Mucosa of stomach (tissue), 1 donor: ENCODE measurements around the gene SAFB.
"Not testable (repeated sequence)": the region's sequence is repeated elsewhere in the genome, so short reads cannot be mapped to it uniquely, and the experiment has no call there.

ENCODE experiments used
- H3K27me3 ChIP-seq: one replicate; pipeline ENCODE4 v1.7.0; 2013; ENCODE audit warnings: mild to moderate bottlenecking, low read length; ENCODE audit not compliant: control insufficient read depth, insufficient read depth
- H3K36me3 ChIP-seq: one replicate; pipeline ENCODE4 v1.7.0; 2013; ENCODE audit warnings: low read length; ENCODE audit not compliant: control insufficient read depth, insufficient read depth
- H3K4me1 ChIP-seq: one replicate; pipeline ENCODE4 v1.7.0; 2013; ENCODE audit warnings: mild to moderate bottlenecking, low read length; ENCODE audit not compliant: control insufficient read depth, insufficient read depth
- H3K4me3 ChIP-seq: one replicate; pipeline ENCODE4 v1.7.0; 2013; ENCODE audit warnings: low read length
- H3K9ac ChIP-seq: one replicate; pipeline ENCODE4 v1.7.0; 2013; ENCODE audit warnings: mild to moderate bottlenecking, low read length, moderate library complexity
- H3K9me3 ChIP-seq: one replicate; pipeline ENCODE4 v1.7.0; 2013; ENCODE audit warnings: mild to moderate bottlenecking, low read length, moderate library complexity; ENCODE audit not compliant: control insufficient read depth
- donor health status: Pancreatic carcinoma.

SAFB gene

DNA sequence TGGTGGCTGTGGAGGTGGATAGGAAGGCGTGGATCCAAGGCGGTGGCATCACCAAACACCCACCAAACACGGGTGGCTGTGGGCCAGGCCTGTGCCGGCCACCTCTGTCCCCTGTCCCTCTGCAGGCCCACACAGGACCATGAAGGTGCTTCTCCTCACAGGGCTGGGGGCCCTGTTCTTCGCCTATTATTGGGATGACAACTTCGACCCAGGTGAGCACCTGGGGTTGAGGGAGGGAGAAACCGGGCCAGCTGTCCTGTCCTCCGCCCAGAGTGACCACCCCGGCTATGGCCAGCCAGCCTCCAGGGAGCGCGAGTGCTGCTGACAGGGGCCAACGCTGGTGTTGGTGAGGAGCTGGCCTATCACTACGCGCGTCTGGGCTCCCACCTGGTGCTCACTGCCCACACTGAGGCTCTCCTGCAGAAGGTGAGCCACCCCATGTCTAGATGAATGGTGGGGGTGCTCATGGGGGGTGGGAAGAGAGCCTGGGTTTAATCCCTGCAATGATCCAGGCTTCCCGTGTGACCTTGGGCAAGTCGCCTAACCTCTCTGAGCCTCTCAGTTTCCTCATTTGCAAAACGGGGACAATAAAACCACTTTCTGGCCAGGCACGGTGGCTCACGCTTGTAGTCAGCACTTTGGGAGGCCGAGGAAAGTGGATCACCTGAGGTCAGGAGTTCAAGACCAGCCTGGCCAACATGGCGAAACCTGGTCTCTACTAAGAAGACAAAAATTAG is 62.0 kb downstream of the SAFB start:
- Histone ChIP-seq H3K9ac (no peak overlapping the region), H3K4me3 (no peak overlapping the region), H3K27me3 (no peaks in the 10 kb centered on the region), H3K9me3 (no peaks in the 10 kb centered on the region), H3K36me3 (no peaks in the 10 kb centered on the region), H3K4me1 (peaks cover 11% of the 10 kb centered on the region)

DNA sequence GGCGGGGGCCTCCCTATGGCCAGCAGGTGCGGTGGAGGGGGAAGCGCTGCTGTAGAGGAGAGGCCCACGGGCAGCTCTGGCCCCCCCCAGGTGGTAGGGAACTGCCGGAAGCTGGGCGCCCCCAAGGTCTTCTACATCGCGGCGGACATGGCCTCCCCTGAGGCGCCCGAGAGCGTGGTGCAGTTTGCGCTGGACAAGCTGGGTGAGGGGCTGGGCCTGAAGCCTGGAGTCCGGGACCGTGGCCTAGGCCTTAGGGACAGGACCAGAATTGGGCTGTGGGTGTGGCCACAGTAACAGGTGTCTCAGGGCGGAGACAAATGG is 63.4 kb downstream of the SAFB start:
- Histone ChIP-seq H3K4me1 (peaks cover 17% of the 10 kb centered on the region), H3K4me3 (peak overlapping the region; percentile 33), H3K9me3 (no peaks in the 10 kb centered on the region), H3K36me3 (no peaks in the 10 kb centered on the region), H3K9ac (peak overlapping the region; percentile 51), H3K27me3 (no peaks in the 10 kb centered on the region)

DNA sequence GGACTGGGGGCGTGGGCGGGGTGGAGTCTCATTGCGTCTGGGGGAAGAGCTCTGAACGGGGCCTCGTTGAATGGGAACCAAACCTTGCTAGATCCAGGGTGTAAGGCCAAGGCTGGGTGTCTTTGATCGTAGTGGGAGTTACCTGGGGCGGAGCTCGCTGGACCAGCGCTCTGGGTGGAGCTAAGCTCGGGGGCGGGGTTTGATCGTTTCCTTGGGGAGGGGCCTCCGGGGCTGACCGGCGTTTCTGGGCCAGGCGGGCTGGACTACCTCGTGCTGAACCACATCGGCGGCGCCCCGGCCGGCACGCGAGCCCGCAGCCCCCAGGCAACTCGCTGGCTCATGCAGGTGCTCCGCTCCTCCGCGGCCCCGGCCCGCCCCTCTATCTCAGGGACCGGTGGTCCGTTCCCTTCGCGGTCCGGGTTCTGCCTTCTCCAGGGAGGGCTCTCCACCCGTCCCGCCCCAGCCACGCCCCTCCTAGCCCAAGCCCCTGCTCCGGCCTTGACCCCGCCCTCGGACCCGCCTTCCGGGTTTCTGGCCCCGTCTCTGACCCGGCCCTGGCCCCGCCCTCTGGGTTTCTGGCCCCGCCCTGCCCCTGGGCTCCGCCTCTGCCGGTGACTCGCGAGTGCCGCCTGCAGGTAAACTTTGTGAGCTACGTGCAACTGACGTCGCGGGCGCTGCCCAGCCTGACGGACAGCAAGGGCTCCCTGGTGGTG is 63.9 kb downstream of the SAFB start:
- Histone ChIP-seq H3K27me3 (no peaks in the 10 kb centered on the region), H3K4me3 (peak overlapping the region; percentile 33), H3K4me1 (peaks cover 18% of the 10 kb centered on the region), H3K9ac (peak overlapping the region; percentile 51), H3K9me3 (no peaks in the 10 kb centered on the region), H3K36me3 (no peaks in the 10 kb centered on the region)

DNA sequence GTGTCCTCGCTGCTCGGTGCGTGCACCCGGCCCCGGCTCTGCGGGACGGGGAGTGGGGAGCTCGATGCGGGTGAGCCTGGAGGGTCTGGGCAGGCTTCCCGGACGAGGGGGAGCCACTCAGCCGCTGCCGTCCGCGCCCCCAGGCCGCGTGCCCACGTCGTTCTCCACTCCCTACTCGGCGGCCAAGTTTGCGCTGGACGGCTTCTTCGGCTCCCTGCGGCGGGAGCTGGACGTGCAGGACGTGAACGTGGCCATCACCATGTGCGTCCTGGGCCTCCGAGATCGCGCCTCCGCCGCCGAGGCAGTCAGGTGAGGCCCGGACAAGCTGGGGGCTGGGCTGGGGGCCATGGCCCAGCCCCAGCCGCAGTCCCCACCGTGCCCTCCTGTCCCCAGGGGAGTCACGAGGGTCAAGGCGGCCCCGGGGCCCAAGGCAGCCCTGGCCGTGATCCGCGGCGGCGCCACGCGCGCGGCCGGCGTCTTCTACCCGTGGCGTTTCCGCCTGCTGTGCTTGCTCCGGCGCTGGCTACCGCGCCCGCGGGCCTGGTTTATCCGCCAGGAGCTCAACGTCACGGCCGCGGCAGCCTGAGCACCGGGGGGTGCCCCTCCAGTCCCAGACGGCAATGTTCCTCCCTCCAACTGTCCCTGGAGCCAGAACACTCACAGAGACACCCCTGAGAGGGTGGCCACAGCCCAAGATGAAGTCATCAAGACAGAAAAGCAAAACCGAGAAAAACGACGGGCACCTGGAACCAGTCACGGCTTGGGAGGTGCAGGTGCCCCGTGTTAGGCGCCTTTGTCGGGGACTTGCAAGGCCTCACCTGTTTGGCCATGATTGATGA is 64.7 kb downstream of the SAFB start:
- Histone ChIP-seq H3K9ac (no peak overlapping the region), H3K4me3 (peak overlapping the region; percentile 14), H3K4me1 (peaks cover 26% of the 10 kb centered on the region), H3K9me3 (no peaks in the 10 kb centered on the region), H3K36me3 (peaks cover 7% of the 10 kb centered on the region), H3K27me3 (no peaks in the 10 kb centered on the region)

DNA sequence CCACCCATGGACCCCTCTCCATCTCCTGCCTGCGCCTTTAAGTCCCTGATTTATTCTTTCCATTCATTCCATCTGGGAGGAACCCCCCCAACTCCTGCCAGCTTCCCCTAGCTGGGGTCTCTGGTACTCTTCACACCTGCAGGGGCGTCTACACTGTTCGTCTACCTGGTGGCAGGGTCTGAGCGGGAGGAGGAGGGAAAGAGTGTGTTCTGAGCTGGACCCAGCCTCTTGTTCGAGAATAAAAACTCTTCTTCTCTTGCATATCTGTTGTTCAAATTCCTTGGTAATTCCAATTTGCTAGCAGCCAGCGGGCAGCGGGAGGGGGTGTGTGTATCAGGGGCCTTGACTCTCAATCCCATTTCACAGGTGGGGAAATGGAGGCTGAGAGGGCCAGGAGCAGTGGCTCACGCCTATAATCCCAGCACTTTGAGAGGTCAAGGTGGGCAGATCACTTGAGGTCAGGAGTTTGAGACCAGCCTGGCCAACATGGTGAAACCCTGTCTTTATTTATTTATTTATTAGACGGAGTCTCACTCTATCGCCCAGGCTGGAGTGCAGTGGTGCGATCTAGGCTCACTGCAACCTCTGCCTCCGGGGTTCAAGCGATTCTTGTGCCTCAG is 65.5 kb downstream of the SAFB start:
- H3K4me1 ChIP-seq: peaks cover 29% of the 10 kb centered on the region
- H3K36me3 ChIP-seq, H3K9me3 ChIP-seq: not testable (repeated sequence)

DNA sequence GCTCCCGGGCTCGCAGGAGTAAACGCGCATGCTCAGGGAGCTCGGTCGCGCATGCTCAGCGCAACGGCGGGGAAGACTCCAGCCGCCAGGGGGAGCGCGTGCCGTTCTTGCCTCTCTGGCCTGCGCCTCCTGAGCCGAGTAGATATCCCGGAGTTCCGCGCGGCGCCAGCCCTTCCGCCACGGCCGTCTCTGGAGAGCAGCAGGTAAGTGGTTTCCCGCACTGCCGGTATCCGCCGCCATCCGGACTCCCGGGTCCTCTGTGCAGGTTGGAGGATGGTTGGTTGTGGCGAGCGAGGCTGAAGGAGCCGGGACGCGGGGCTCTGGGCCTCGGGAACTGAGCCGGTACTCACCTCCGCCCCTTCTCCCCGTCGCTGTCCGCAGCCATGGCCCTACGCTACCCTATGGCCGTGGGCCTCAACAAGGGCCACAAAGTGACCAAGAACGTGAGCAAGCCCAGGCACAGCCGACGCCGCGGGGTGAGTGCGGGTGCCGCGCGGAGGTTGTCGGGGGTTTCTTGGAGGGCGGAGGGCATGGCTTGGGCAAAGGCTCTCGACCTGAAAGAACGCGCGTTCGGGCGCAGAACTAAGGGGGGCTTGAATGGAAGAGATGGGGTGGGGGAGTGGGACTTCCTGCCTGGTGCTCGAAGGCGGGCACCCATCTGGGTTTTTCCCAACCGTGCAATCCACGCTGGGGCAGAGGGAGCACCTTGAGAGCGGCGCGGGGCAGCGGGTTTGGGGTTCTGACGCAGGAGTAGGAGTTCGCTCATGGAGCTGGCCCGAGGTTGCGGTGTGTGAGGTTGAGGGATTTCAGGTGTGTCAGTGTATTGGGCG is 67.5 kb downstream of the SAFB start, which contains the start of gene RPL36:
RPL36 (plus strand) TSS at position 171 of the 830 bp plus-strand sequence; CDS start at position 384, 213 bp downstream.
- no peaks in the 10 kb centered on the region for H3K27me3 ChIP-seq
- H3K4me1 ChIP-seq: peaks cover 29% of the 10 kb centered on the region
- peak within 1 kb of the TSS; percentile 97 for H3K9ac ChIP-seq
- peaks cover 12% of the 10 kb centered on the region for H3K36me3 ChIP-seq
- no peaks in the 10 kb centered on the region for H3K9me3 ChIP-seq
- peak within 1 kb of the TSS; percentile 94 for H3K4me3 ChIP-seq

More for the DNA sequence above, 65.5 kb downstream of the SAFB start:
- H3K9ac ChIP-seq, H3K4me3 ChIP-seq, H3K27me3 ChIP-seq: not testable (repeated sequence)

DNA sequence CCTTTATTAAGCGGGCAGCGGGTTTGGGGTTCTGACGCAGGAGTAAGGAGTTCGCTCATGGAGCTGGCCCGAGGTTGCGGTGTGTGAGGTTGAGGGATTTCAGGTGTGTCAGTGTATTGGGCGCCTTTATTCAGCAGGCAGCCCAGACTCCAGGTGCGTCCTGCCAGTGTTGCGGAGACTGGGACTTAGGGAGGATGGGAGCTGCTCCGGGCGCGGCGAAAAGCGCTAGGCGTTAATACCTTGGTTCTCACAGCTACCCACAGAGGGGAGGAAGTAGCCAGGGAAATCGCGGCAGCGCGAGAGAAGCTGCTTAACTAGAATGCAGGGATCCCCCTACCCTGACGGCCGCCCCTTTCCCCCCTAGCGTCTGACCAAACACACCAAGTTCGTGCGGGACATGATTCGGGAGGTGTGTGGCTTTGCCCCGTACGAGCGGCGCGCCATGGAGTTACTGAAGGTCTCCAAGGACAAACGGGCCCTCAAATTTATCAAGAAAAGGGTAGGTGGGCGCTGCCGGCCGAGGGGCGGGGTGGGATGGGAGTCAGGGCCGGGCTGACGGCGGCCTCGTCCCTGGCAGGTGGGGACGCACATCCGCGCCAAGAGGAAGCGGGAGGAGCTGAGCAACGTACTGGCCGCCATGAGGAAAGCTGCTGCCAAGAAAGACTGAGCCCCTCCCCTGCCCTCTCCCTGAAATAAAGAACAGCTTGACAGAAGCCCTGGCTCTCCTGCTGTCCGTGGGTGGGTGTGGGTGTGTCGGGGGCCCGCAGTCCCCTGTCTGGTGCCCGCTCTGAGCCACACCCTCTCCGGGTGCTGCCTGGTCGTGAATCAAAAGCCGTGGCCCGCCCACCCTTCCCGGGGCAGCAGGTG is 68.3 kb downstream of the SAFB start:
- Histone ChIP-seq H3K4me3 (peak overlapping the region; percentile 94), H3K36me3 (peaks cover 16% of the 10 kb centered on the region), H3K9me3 (no peaks in the 10 kb centered on the region), H3K27me3 (no peaks in the 10 kb centered on the region), H3K9ac (peak overlapping the region; percentile 97), H3K4me1 (peaks cover 27% of the 10 kb centered on the region)

DNA sequence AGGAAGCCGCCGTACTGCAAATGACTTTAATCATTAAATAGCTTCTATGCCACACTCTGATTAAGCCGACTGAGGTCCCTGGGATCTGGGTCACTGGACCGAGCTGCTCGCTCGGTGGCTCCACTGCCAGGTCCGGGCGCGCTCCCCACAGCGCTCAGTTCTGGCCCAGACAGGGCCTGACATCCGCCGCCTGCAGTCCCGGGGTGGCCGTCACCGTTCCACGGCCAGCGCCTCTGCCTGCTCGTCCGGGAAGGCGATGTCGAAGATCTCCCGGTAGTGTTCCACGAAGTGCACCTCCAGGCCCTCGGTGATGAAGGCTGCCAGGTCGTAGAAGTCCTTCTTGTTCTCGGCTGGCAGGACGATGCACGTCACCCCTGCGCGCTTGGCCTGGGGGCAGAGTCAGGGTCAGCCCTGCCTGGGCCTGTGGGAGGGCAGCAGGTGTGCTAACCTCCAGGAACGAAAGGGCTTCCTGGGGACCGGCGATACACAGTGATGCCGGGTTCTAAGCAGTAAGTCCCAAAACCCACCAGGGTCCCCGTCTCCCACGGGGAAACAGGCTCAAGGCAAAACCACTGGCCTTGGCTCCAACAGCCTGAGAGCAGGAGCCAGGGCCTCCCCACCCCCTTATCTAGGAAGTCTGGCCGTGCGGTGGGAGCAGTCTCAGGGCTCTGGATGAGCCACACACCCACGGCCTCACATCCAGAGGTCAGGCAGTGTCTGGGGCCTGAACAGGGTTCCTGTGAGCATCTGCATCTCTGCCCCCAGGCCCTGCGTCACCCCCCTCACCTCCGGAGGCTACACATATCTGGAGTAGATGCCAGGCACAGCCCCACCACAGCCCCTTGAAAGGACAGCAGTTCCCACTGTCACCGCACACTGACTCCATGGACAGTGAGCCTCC is 69.2 kb downstream of the SAFB start:
- H3K36me3 ChIP-seq: peaks cover 20% of the 10 kb centered on the region
- peaks cover 23% of the 10 kb centered on the region for H3K4me1 ChIP-seq
- no peaks in the 10 kb centered on the region for H3K27me3 ChIP-seq
- H3K9me3 ChIP-seq: no peaks in the 10 kb centered on the region
- no peak overlapping the region for H3K4me3 ChIP-seq
- H3K9ac ChIP-seq: no peak overlapping the region

DNA sequence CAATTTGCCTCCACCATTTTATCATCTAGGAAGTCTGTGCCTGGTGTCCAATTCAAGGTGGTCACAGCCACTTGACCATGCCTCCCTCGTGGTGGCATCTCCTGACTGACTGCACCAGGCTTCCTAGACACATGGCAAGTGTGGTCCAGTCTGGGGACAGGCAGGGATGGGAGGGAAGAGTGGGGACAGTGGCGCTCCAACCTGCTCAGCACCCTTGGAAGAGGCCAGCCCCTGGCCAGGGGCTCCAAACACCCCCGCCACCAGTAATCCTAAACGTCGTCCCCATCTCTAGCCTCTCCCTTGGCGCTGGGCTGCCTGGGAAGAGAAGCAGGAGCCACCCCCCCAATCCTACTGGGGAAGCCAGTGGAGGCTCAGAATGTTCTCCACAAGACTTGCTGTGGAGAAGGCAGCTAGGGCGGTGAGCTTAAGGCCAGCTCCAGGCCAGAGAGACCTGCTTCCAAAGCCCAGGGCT is 69.9 kb downstream of the SAFB start:
- Histone ChIP-seq H3K4me3 (no peak overlapping the region), H3K36me3 (peaks cover 20% of the 10 kb centered on the region), H3K9me3 (no peaks in the 10 kb centered on the region), H3K27me3 (no peaks in the 10 kb centered on the region), H3K4me1 (peaks cover 23% of the 10 kb centered on the region), H3K9ac (no peak overlapping the region)
